ENCODE results near the gene BRAF.
A peak's percentile ranks its signal among the peaks of the same experiment; 100 is the strongest.
"Not testable (repeated sequence)": the region's sequence is repeated elsewhere in the genome, so short reads cannot be mapped to it uniquely, and the experiment has no call there.

Gene BRAF

DNA sequence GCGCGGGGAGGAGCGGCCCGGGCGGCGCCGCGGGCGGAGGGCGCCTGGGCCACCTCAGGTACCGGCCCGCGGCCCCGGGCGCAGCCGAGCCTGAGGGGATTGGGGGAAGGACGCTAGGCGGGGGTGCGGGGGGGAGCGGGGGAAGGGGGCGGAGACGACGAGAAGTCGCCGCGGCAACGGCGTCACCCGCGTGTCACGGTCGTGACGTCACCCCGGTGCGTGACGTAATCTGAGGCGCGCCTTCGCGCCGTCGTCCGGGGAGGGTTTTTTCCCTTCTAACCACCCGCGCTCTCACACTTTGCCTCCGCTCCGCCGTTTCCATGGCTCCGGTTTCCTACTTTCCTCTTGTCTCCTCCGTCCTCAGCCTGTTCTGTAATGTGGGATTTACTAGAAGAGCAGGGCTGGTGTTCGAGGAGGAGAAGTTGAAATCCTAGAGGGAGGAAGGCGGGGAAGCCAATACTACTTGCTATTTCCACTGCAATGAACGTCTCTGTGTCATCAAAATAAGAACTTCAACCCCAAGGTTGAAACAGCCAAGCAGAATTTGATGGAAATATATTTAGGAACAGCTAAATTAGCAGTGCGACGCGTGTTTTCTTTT is at the start of gene BRAF:
Gene BRAF, minus strand, starts transcription at position 109 of the 601 bp plus-strand sequence. CDS start 226 bp downstream, outside the sequence.
- intact Hi-C loops (cut with DNase I), result loop anchor here (1.0 to 10.0 kb wide), 4 partner anchors 90 to 250 kb away; partner anchors contain the start of genes ADCK2 and MRPS33
- DNase-seq, result peak; percentile 87 to 99 (median 92)

DNA sequence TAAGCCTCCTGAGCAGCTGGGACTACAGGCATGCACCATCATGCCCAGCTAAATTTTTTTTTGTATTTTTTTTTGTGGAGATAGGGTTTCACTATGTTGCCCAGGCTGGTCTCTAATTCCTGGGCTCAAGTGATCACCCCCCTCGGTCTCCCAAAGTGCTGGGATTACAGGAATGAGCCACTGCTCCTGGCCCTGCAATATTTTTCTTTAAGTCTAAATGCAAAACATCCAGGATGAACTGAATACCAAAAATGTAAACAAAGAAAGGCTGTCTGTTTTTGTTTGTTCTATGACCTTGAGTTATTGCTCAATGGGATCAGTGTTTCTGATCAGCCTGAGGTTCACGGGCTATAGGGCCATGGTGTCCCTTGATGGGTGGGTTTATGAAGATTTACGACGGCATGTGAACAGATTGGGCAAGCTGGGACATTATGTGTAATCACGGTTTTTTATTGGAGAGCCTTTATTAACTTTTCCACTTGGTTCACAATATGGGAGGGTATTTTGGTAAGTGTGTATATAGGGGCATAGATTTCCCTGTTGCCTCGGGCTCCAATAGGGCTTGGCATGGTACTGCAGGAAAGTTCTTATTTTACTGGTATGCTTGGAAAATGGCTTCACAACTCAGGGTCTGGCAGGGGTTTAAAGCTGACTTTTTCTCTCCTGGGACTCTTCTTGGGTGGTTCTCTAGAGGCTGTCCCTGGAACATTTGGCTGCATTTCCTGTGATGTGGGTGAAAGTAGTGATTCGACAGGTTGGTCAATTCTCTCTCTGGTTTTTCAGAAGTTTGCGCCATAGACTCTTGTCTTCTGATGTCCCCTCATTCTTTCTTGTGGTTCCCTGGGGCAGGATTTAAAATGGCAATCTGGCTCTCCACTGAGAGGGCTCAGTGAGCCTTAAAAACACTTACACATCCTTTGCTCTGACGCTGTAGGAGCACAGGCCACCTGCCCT is 48.4 kb upstream of the BRAF start:
- intact Hi-C loops (cut with DNase I), result no loop called here

DNA sequence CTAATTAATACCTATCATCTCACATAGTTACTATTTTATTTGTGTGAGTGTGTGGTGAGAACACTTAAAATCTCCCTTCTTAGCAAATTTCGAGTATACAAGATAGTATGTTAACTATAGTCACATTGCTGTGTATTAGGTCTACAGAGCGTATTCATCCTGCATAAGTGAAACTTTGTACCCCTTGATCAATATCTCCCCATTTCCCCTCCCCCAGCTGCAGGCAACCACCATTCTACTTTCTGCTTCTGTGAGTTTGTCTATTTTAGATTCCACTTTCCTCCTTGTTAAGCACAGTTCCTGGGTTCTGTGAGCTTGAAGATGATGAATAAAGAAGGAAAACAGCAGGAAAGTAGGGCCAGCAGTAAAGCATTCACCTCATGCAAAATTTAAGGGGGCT is 47.6 kb upstream of the BRAF start:
- no peak for DNase-seq
- intact Hi-C loops (cut with DNase I), result no loop called here

More for the DNA sequence above, 48.4 kb upstream of the BRAF start:
- no peak for DNase-seq

- intact Hi-C loops (cut with DNase I), result no loop called here
- no peak for DNase-seq
Observed at GRCh38 chr7:140967438-140967837, 42.7 kb upstream of the BRAF start.

- intact Hi-C loops (cut with DNase I), result no loop called here
- DNase-seq, result no peak
Observed at GRCh38 chr7:140966561-140967233, 42.0 kb upstream of the BRAF start.

DNA sequence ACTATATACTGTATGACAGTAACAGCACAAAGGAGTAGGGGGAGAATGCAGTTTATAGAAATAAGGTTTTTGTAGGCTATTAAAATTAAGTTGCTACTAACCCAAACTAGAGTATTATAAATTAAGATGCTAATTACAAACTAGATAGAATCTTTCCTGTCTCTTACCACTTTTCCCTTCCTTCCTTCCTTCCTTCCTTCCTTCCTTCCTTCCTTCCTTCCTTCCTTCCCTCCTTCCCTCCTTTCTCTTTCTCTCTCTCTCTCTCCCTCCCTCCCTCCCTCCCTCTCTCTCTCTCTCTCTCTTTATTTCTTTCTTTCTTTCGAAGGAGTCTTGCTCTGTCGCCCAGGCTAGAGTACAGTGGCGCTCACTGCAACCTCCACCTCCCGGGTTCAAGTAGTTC is 36.4 kb upstream of the BRAF start:
- intact Hi-C loops (cut with DNase I), result no loop called here
- DNase-seq, result no peak

DNA sequence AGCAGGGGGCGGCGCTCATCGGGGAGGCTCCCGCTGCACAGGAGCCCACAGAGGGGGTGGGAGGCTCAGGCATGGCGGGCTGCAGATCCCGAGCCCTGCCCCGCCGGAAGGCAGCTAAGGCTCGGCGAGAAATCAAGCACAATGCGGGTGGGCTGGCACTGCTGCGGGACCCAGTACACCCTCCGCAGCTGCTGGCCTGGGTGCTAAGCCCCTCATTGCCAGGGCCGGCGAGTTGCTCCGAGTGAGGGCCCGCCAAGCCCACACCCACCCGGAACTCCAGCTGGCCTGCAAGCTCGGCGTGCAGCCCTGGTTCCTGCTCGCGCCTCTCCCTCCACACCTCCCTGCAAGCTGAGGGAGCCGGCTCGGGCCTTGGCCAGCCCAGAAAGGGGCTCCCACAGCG is 32.3 kb upstream of the BRAF start:
- DNase-seq, result not testable (repeated sequence)

DNA sequence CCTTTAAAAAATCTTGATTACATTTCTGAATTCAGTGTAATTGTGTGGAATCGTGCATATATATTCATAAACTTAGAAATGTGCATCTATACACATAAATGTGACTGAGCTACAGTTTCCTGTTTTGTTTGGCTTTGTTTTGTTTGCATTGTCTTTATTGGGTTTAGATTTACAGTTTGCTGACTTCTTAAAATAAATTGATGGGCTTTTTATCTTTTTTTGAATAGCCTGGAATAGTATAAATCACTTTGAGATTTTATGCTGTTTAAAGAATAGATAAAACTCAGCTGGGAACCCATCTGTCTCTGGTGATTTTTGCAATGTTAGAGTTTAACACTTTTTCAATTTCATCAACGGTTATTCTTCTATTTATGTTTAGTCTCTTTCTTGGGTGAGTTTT is 21.2 kb upstream of the BRAF start:
- intact Hi-C loops (cut with DNase I), result no loop called here
- DNase-seq, result no peak

More for the DNA sequence above, 32.3 kb upstream of the BRAF start:
- intact Hi-C loops (cut with DNase I), result not testable (repeated sequence)

- DNase-seq; intact Hi-C loops (cut with DNase I): not testable (repeated sequence)
Observed at GRCh38 chr7:140942242-140942641, 17.5 kb upstream of the BRAF start.

GRCh38 chr7:140940898-140941297 is 16.2 kb upstream of the BRAF start:
- no peak for DNase-seq
- intact Hi-C loops (cut with DNase I), result no loop called here

DNA sequence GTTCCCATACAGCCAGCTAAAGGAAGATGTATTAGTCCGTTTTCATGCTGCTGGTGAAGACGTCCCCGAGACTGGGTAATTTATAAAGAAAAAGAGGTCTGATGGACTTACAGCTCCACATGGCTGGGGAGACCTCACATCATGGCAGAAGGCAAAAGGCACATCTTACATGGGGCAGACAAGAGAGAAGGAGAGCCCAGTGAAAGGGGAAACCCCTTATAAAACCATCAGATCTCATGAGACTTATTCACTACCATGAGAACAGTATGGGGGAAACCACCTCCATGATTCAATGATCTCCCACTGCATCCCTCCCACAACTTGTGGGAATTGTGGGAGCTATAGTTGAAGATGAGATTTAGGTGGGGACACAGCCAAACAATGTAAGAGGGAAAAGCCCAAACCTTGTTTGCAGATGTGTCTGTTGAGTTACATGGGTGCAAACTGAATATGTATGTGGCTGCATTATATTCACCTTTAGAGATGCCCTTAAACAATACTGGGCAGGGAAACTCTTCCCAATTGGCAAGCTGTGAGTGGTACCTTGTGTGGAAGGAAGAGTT is 13.1 kb upstream of the BRAF start:
- intact Hi-C loops (cut with DNase I), result no loop called here
- DNase-seq, result no peak

DNA sequence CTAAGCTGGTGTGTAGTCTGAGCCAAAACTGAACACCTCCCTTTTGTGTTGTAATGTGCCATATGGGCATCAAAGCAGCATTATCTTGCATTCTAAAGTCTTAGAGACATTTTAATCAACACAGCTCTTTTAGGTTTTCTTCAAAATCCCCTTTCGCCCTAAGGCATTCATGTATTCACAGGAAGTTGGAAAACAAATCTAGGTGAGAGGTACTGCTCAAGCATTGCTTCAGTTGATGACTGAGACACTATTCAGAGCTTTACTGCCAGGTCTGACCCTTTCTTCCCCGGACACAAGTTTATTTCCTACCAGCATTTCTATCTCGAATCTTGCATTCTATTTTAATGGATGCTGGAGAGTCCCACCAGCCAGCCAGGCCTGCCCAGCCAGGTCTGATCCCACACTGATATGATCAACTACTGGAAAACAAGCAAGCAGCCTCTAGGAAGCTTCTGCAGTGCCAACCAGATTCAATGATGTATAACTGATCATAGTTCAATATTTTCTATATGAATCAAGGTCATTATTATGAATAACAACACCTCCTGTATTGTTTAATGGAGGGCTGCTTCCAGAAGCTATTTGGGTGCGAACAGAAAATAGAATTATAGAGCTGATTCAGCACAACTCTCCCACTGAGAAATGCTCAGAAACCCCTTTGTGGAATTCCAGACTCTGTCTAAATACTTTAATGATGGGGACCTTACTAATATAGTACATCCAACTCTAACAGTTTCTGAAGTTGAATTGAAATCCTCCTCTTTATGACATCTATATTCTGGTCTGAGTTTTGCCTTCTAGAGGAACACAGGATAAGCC is 4.0 kb upstream of the BRAF start:
- no peak for DNase-seq
- intact Hi-C loops (cut with DNase I), result loop anchor here (10.0 kb wide), 1 partner anchor 254 kb away; the partner anchor contains the start of gene ADCK2

GRCh38 chr7:140927945-140928344 is 3.2 kb upstream of the BRAF start:
- intact Hi-C loops (cut with DNase I), result loop anchor here (10.0 kb wide), 1 partner anchor 253 kb away; the partner anchor contains the start of gene ADCK2
- DNase-seq, result not testable (repeated sequence)

GRCh38 chr7:140927351-140927750 is 2.6 kb upstream of the BRAF start:
- intact Hi-C loops (cut with DNase I), result loop anchor here (10.0 kb wide), 1 partner anchor 253 kb away; the partner anchor contains the start of gene ADCK2
- no peak for DNase-seq

- intact Hi-C loops (cut with DNase I), result loop anchor here (10.0 kb wide), 1 partner anchor 251 kb away; the partner anchor contains the start of gene ADCK2
- peak in 1 of 10 donors; percentile 40 for DNase-seq
Observed at GRCh38 chr7:140926021-140926817, 1.5 kb upstream of the BRAF start.

DNA sequence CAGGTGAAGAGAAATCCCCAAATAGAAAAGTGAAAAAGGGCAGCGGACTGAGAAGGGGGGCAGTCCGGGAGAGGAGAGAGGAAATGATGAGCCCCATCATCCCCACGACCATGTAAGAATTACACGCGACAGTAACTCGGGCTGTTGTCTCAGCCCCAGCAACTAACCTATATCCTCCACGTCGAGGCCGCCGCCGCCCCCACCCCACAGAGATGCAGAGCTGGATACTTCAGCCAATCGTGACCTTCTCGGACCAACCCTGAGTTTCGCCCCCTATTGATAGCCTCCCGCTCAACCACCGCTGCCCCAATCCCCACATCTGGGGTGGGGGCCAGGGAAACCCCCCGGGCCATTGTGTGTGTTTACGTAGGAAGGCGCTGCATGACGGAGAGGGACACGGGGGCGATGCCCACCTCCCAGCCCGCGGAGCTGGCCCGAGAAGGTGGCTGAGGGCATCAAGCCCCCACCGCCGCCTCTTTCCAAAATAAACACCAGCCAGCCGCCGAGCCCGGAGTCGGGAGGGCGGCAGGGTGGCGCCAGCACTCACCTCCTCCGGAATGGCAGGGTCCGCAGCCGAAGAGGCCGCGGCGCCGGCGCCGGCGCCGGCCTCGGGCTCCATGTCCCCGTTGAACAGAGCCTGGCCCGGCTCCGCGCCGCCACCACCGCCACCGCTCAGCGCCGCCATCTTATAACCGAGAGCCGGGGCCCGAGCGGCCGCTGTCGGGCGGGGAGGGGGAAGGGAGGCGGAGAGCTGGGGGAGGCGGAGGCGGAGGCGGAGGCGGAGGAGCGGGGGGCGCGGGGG is 509 bp downstream of the BRAF start:
- intact Hi-C loops (cut with DNase I), result loop anchor here (1.0 to 10.0 kb wide), 4 partner anchors 91 to 249 kb away; partner anchors contain the start of genes ADCK2 and MRPS33

GRCh38 chr7:140923358-140924006 is 1.2 kb downstream of the BRAF start:
- DNase-seq, result peak in 3 of 10 donors; percentile 8 to 17 (median 17)
- intact Hi-C loops (cut with DNase I), result loop anchor here (1.0 to 10.0 kb wide), 4 partner anchors 91 to 249 kb away; partner anchors contain the start of genes ADCK2 and MRPS33

More for the DNA sequence above, 509 bp downstream of the BRAF start:
- DNase-seq, result peak; percentile 54 to 96 (median 70)
